GM23248 (cell line): ENCODE data around the gene ZNF135.

Experiments used
- EZH2 ChIP-seq: fragments of 200-600 bp; sonication (generic); IDR thresholded peaks from 2 replicates; pipeline ENCODE4 v1.6.1; 2018; ENCODE audit warnings: antibody characterized with exemption, mild to moderate bottlenecking; ENCODE audit not compliant: insufficient read depth, poor library complexity, severe bottlenecking
- EZH2phosphoT487 ChIP-seq: fragments of 200-600 bp; sonication (generic); IDR thresholded peaks from 2 replicates; pipeline ENCODE4 v1.6.1; 2018; ENCODE audit warnings: antibody characterized with exemption, moderate library complexity, mild to moderate bottlenecking, low read depth; ENCODE audit not compliant: insufficient read depth

- no peak for TF ChIP-seq EZH2
- TF ChIP-seq EZH2phosphoT487 = no peak
These were observed 38.3 kb downstream of the ZNF135 start for GRCh38 chr19:58097349-58097748.
